Lower leg skin (tissue), 3 donors: ENCODE results near the gene SLC29A3.

Experiments used
- CTCF ChIP-seq, 3 donors: fragments of 450-650 bp; IDR thresholded peaks; one replicate each; pipeline ENCODE4 v1.5.1; 2016; ENCODE audit warnings: antibody characterized with exemption in 3 of 3, mild to moderate bottlenecking in 3 of 3, moderate library complexity in 2 of 3
- POLR2A ChIP-seq, 2 donors: fragments of 450-650 bp; IDR thresholded peaks; one replicate each; pipeline ENCODE4 v1.6.1; 2016 to 2017; ENCODE audit warnings: antibody characterized with exemption in 2 of 2, mild to moderate bottlenecking in 1 of 2, moderate library complexity in 1 of 2

- TF ChIP-seq CTCF (IDR thresholded peaks at IDR 0.05): no peak
- no peak for TF ChIP-seq POLR2A (IDR thresholded peaks at IDR 0.05)
Observed at GRCh38 chr10:71272056-71272771, 46.8 kb upstream of the SLC29A3 start.
